K562 (cell line): ENCODE measurements around the gene SLC16A1. TPM values are rescaled to one million over a fixed set of nuclear protein-coding genes. Genes with fewer than 3 reads are reported as not detected.

Experiments
- ATAC-seq: fragments of 200-7000 bp; cut with Tn5 transposase; 3 replicates; pipeline ENCODE4 v1.9.1; 2020; ENCODE audit warnings: moderate library complexity
- BruUV-seq: library from RNA; stranded (reverse); fragments of 400-500 nt; replicated peaks from 2 replicates; lab custom pipeline; 2021; lab: Mats Ljungman, UMichigan
- CTCF ChIA-PET: fragments of 300-600 bp; formaldehyde crosslinking; extraction: SDS; loops from one replicate; lab custom pipeline; 2021; ENCODE audit warnings: low intra/inter-chr PET ratio; lab: Yijun Ruan, JAX
- POLR2A ChIA-PET: fragments of 300-600, 350-650 bp; sonication (Branson Sonifier 250); formaldehyde crosslinking; extraction: SDS; loops from one replicate; lab custom pipeline; 2021; ENCODE audit warnings: antibody characterized with exemption, inconsistent platforms; lab: Yijun Ruan, JAX
- DNase-seq, 4 experiments: peaks; one replicate each; pipeline versions ENCODE4 v3.0.0 to v3.0.0-alpha.2; 2011 to 2018; ENCODE audit warnings: low spot score in 3 of 4, mixed read lengths in 3 of 4; ENCODE audit errors: extremely low read depth in 1 of 4
- FAIRE-seq: peaks from 2 replicates; lab custom pipeline; 2011; peaks lifted over from hg19 to GRCh38; lab: Jason Lieb, UNC
- H2AFZ ChIP-seq: 2 replicates; pipeline ENCODE4 v1.6.0; 2011; ENCODE audit warnings: low read depth, low read length, control low read depth, inconsistent platforms
- H3K27ac ChIP-seq: fragments of 200-600 bp; 3 replicates; pipeline ENCODE4 v1.8.0; 2011; ENCODE audit warnings: low read depth, mild to moderate bottlenecking, control low read depth, inconsistent platforms, low read length, moderate library complexity, mixed read lengths; ENCODE audit errors: extremely low read depth
- H3K27me3 ChIP-seq, 2 experiments: fragments of 300-600 bp in 1 of 2; 2 replicates in 1 of 2; 3 replicates in 1 of 2; pipeline versions ENCODE4 v1.6.0 to v1.8.0; 2011; ENCODE audit warnings: inconsistent platforms in 2 of 2, low read length in 2 of 2, mild to moderate bottlenecking in 1 of 2, mixed read lengths in 1 of 2, moderate library complexity in 1 of 2; ENCODE audit not compliant: control insufficient read depth in 2 of 2, insufficient read depth in 2 of 2
- H3K36me3 ChIP-seq: fragments of 300-600 bp; 3 replicates; pipeline ENCODE4 v1.8.0; 2011; ENCODE audit warnings: mild to moderate bottlenecking, low read length, inconsistent platforms; ENCODE audit not compliant: control insufficient read depth, insufficient read depth
- H3K4me1 ChIP-seq, 2 experiments: fragments of 200-600 bp in 1 of 2; replicated peaks in 1 of 2; 2 replicates in 1 of 2; 3 replicates in 1 of 2; pipeline versions ENCODE4 v1.5.1 to v1.8.0; 2011; ENCODE audit warnings: inconsistent platforms in 2 of 2, low read length in 2 of 2, mild to moderate bottlenecking in 1 of 2, mixed read lengths in 1 of 2, moderate library complexity in 1 of 2; ENCODE audit not compliant: control insufficient read depth in 2 of 2, insufficient read depth in 2 of 2
- H3K4me2 ChIP-seq: 2 replicates; pipeline ENCODE4 v1.6.1; 2011; ENCODE audit warnings: low read length, control low read depth, inconsistent platforms, mixed read lengths; ENCODE audit not compliant: insufficient read depth
- H3K4me3 ChIP-seq: fragments of 200-600 bp; sonication (generic), shearing (Covaris generic); 2 replicates; pipeline ENCODE4 v1.5.1; 2016; ENCODE audit warnings: control low read depth, inconsistent platforms
- H3K79me2 ChIP-seq: fragments of 200-600 bp; 3 replicates; pipeline ENCODE4 v1.8.0; 2011; ENCODE audit warnings: low read length, inconsistent platforms; ENCODE audit not compliant: control insufficient read depth, insufficient read depth
- H3K9ac ChIP-seq, 2 experiments: 2 replicates each; pipeline versions ENCODE4 v1.6.0 to v1.6.1; 2011; ENCODE audit warnings: low read depth in 2 of 2, low read length in 2 of 2, control low read depth in 1 of 2, inconsistent platforms in 1 of 2, mild to moderate bottlenecking in 1 of 2, mixed read lengths in 1 of 2; ENCODE audit not compliant: insufficient read depth in 1 of 2
- H3K9me1 ChIP-seq: one replicate; pipeline ENCODE4 v1.6.0; 2011; ENCODE audit warnings: inconsistent platforms, mild to moderate bottlenecking, low read length, moderate library complexity; ENCODE audit not compliant: control insufficient read depth, insufficient read depth
- H3K9me3 ChIP-seq: replicated peaks from 2 replicates; pipeline ENCODE4 v1.5.1; 2011; ENCODE audit warnings: low read depth, low read length, inconsistent platforms; ENCODE audit not compliant: control insufficient read depth, insufficient read depth
- H4K20me1 ChIP-seq: replicated peaks from 2 replicates; pipeline ENCODE4 v1.6.1; 2011; ENCODE audit warnings: low read length, inconsistent platforms, mixed read lengths; ENCODE audit not compliant: control insufficient read depth, insufficient read depth
- CCNT2 ChIP-seq: IDR thresholded peaks from 2 replicates; pipeline ENCODE4 v1.6.1; 2011; ENCODE audit warnings: borderline replicate concordance, low read depth, mild to moderate bottlenecking, moderate library complexity, mixed read lengths, low read length; ENCODE audit not compliant: insufficient read length; ENCODE audit errors: extremely low read depth
- CHD1 ChIP-seq: fragments of 200-600 bp; sonication (generic); IDR thresholded peaks from one replicate; pipeline ENCODE4 v1.6.1; 2012; ENCODE audit warnings: mild to moderate bottlenecking, moderate library complexity, low read length, inconsistent platforms
- CHD4 ChIP-seq: fragments of 200-600 bp; sonication (generic); IDR thresholded peaks from 3 replicates; pipeline ENCODE4 v1.6.1; 2012; ENCODE audit warnings: low read depth, mild to moderate bottlenecking, mixed read lengths, low read length, inconsistent platforms; ENCODE audit not compliant: insufficient read depth, insufficient replicate concordance, poor library complexity, severe bottlenecking
- FOXM1 ChIP-seq, 2 experiments: fragments of 450-650 bp in 1 of 2; sonication (generic) in 1 of 2; formaldehyde crosslinking in 1 of 2; IDR thresholded peaks; 2 replicates each; pipeline versions ENCODE4 v1.6.1 to v1.9.0; 2017 to 2022; ENCODE audit warnings: low read depth in 2 of 2, mild to moderate bottlenecking in 2 of 2, missing genetic modification reagents in 1 of 2, moderate library complexity in 1 of 2
- RFX7 ChIP-seq: fragments of 250-450 bp; sonication (Bioruptor Pico); IDR thresholded peaks from 2 replicates; pipeline ENCODE4 v1.5.1; 2021; ENCODE audit warnings: mild to moderate bottlenecking
- SAFB2 ChIP-seq: fragments of 200-400 bp; formaldehyde crosslinking; IDR thresholded peaks from 2 replicates; pipeline ENCODE4 v1.6.1; 2018; ENCODE audit warnings: borderline replicate concordance, low read length, low read depth, moderate library complexity; ENCODE audit not compliant: severe bottlenecking
- SMARCA5 ChIP-seq: fragments of 450-650 bp; IDR thresholded peaks from 2 replicates; pipeline ENCODE4 v1.6.1; 2016
- SOX6 ChIP-seq: fragments of 450-650 bp; IDR thresholded peaks from 2 replicates; pipeline ENCODE4 v1.6.1; 2014; ENCODE audit warnings: mild to moderate bottlenecking
- SRSF3 ChIP-seq: fragments of 200-400 bp; formaldehyde crosslinking; IDR thresholded peaks from 2 replicates; pipeline ENCODE4 v1.6.1; 2016; ENCODE audit warnings: mild to moderate bottlenecking, low read length, moderate library complexity; ENCODE audit not compliant: insufficient read depth
- ZNF224 ChIP-seq: sonication (generic); formaldehyde crosslinking; IDR thresholded peaks from 2 replicates; pipeline ENCODE4 v1.8.0; 2022; ENCODE audit warnings: mild to moderate bottlenecking, missing genetic modification reagents
- ZNF23 ChIP-seq: fragments of 250-450 bp; sonication (Bioruptor Pico); IDR thresholded peaks from 2 replicates; pipeline ENCODE4 v1.4.0; 2020; ENCODE audit warnings: mild to moderate bottlenecking
- ZNF316 ChIP-seq: fragments of 450-650 bp; IDR thresholded peaks from 2 replicates; pipeline ENCODE4 v1.6.1; 2016
- ZNF395 ChIP-seq: fragments of 200-800 bp; sonication (Bioruptor generic); IDR thresholded peaks from 2 replicates; pipeline ENCODE4 v1.6.1; 2017; ENCODE audit warnings: missing genetic modification characterization, missing compliant biosample characterization
- WGBS: fragments of 100-300 bp; shearing (Covaris generic); methylation state at CpG from one replicate; pipeline ENCODE4 v1.1.6; 2016; ENCODE audit warnings: low coverage, mixed read lengths; ENCODE audit not compliant: insufficient coverage; ENCODE audit errors: missing lambda C conversion rate; 5-methylcytosine and 5-hydroxymethylcytosine counted together
- in situ Hi-C: fragments of 300-500 bp; cut with MboI; formaldehyde crosslinking; loops from 4 replicates; pipeline ENCODE4 v1.15.0; 2018; ENCODE audit warnings: inconsistent platforms, mixed read lengths
- intact Hi-C: fragments of 100-400 bp; cut with micrococcal nuclease; formaldehyde crosslinking; loops from 2 replicates; pipeline ENCODE4 v1.14.2; 2022
- polyA plus RNA-seq, 8 experiments: library from polyadenylated mRNA; depleted of rRNA in 4 of 8; stranded (reverse) in 5 of 8; unstranded in 3 of 8; fragments of >200 nt; fragmentation: Nextera tagmentation in 2 of 8; fragmentation: Illumina TruSeq in 1 of 8; extraction: Ambion mirVana in 2 of 8; extraction: Trizol in 1 of 8; gene quantifications; 2 replicates each; pipeline versions ENCODE4 v1.2.1 to v1.2.3, GENCODE V29; 2011 to 2014; ENCODE audit warnings: inconsistent platforms in 1 of 8, missing spikeins in 1 of 8
- total RNA-seq, 7 experiments: library from RNA; depleted of rRNA in 6 of 7; stranded (reverse); fragments of >200 nt in 6 of 7; fragmentation: Illumina TruSeq in 2 of 7; extraction: Trizol in 2 of 7; gene quantifications; 2 replicates each; pipeline versions ENCODE4 v1.2.1 to v1.2.3, GENCODE V29; 2011 to 2021; ENCODE audit warnings: low replicate concordance in 1 of 7
- TF ChIP-seq, protein P1 (sequence below): fragments of 250-450 bp; sonication (Bioruptor Pico); IDR thresholded peaks from 2 replicates; pipeline ENCODE4 v1.5.0; 2021; ENCODE audit warnings: mild to moderate bottlenecking, borderline replicate concordance

Gene SLC16A1
- total and polyA plus RNA-seq, 9 of the 15 experiments (the other 6 are each of a cell fraction or from before 2014, with no cell fraction given): 73.1 to 244 (median 117) TPM

GRCh38 chr1:112956544-112957132, 642 bp upstream of the SLC16A1 start (continued):
- TF ChIP-seq ZNF395 (CRISPR knock-in tag): no peak

GRCh38 chr1:112954945-112955772, 837 bp downstream of the SLC16A1 start:
- CTCF ChIA-PET: interaction anchor here (0.7 to 2.4 kb wide), 2 partner anchors 72 to 75 kb away, joined by 3 to 15 read pairs; no protein-coding TSS in a partner anchor
- H3K79me2 ChIP-seq: peaks cover 91% of the 10 kb centered on the region
- under 1% methylated on average over 29 of the region's 29 CpGs for WGBS
- H4K20me1 ChIP-seq: peaks cover 18% of the 10 kb centered on the region
- H3K27ac ChIP-seq: peak overlapping the region; percentile 96
- peak overlapping the region; percentile 89 for H3K4me2 ChIP-seq
- intact Hi-C loops: loop anchor here (1.0 to 5.0 kb wide), 4 partner anchors 50 to 238 kb away; partner anchors contain the start of gene PPM1J
- peaks cover 2% of the 10 kb centered on the region for H3K9me1 ChIP-seq
- peak; percentile 52 to 90 (median 68) for DNase-seq
- no TSS peak for BruUV-seq
- peaks cover 23 to 36% of the 10 kb centered on the region in 2 experiments for H3K4me1 ChIP-seq
- no peaks in the 10 kb centered on the region for H3K9me3 ChIP-seq
- in situ Hi-C loops: loop anchor here (5.0 kb wide), 1 partner anchor 87 kb away; no protein-coding TSS in a partner anchor
- peak overlapping the region; percentile 74 for H3K4me3 ChIP-seq
- peaks cover 37% of the 10 kb centered on the region for H3K36me3 ChIP-seq
- H3K9ac ChIP-seq: peak overlapping the region; percentile 89 to 99
- peak overlapping the region; percentile 91 for H2AFZ ChIP-seq
- FAIRE-seq: peak; percentile 29
- ATAC-seq: peak; percentile 74
- POLR2A ChIA-PET: interaction anchor here (0.8 to 9.3 kb wide), 29 partner anchors 8 to 146 kb away, joined by 3 to 190 read pairs (median 6); partner anchors contain the start of gene LRIG2
- no peaks in the 10 kb centered on the region for H3K27me3 ChIP-seq
- no peak for TF ChIP-seq CHD1
- no peak for TF ChIP-seq SAFB2
- TF ChIP-seq ZNF224 (CRISPR knock-in tag): no peak
- no peak for TF ChIP-seq ZNF316
- no peak for TF ChIP-seq SOX6
- no peak for TF ChIP-seq SRSF3
- TF ChIP-seq SMARCA5: no peak
- TF ChIP-seq FOXM1 (IDR thresholded peaks at IDR 0.05; ENCODE audit: low read depth): no peak
- 0 out of 2 replicates have a peak, but pooled peaks have one; percentile 32 for TF ChIP-seq FOXM1 (CRISPR knock-in tag; IDR thresholded peaks at IDR 0.05; ENCODE audit: low read depth)
- no peak for TF ChIP-seq RFX7 (CRISPR knock-in tag)
- no peak for TF ChIP-seq ZNF23 (CRISPR knock-in tag)
- TF ChIP-seq, protein P1, sequence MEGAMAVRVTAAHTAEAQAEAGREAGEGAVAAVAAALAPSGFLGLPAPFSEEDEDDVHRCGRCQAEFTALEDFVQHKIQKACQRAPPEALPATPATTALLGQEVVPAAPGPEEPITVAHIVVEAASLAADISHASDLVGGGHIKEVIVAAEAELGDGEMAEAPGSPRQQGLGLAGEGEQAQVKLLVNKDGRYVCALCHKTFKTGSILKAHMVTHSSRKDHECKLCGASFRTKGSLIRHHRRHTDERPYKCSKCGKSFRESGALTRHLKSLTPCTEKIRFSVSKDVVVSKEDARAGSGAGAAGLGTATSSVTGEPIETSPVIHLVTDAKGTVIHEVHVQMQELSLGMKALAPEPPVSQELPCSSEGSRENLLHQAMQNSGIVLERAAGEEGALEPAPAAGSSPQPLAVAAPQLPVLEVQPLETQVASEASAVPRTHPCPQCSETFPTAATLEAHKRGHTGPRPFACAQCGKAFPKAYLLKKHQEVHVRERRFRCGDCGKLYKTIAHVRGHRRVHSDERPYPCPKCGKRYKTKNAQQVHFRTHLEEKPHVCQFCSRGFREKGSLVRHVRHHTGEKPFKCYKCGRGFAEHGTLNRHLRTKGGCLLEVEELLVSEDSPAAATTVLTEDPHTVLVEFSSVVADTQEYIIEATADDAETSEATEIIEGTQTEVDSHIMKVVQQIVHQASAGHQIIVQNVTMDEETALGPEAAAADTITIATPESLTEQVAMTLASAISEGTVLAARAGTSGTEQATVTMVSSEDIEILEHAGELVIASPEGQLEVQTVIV (CRISPR knock-in tag): no peak
- peak; percentile 63 for TF ChIP-seq CHD4
- peak; percentile 12 for TF ChIP-seq CCNT2
